Endothelial cell of umbilical vein (primary cell): ENCODE measurements around the gene KNCN.

Experiments
- CTCF ChIP-seq, 2 donors: IDR thresholded peaks; 1 replicate in 1 of 2; 2 replicates in 1 of 2; pipeline ENCODE4 v1.5.1; 2011; ENCODE audit warnings: low read length in 2 of 2, mild to moderate bottlenecking in 2 of 2, moderate library complexity in 2 of 2, control low read depth in 1 of 2, inconsistent platforms in 1 of 2, low read depth in 1 of 2; ENCODE audit not compliant: insufficient read depth in 1 of 2; ENCODE audit errors: extremely low read depth in 1 of 2
- EZH2 ChIP-seq: IDR thresholded peaks from 2 replicates; pipeline ENCODE4 v1.6.1; 2012; ENCODE audit warnings: borderline replicate concordance, low read depth, mild to moderate bottlenecking, moderate library complexity, low read length, inconsistent platforms; ENCODE audit not compliant: severe bottlenecking
- FOS ChIP-seq: IDR thresholded peaks from 2 replicates; pipeline ENCODE4 v1.6.1; 2011; ENCODE audit warnings: mild to moderate bottlenecking, low read length, moderate library complexity, borderline replicate concordance; ENCODE audit not compliant: insufficient read depth
- GATA2 ChIP-seq: IDR thresholded peaks from 2 replicates; pipeline ENCODE4 v1.7.0; 2011; ENCODE audit warnings: low read depth, mild to moderate bottlenecking, moderate library complexity, mixed read lengths, low read length; ENCODE audit not compliant: insufficient read length, insufficient read depth
- JUN ChIP-seq: IDR thresholded peaks from 2 replicates; pipeline ENCODE4 v1.6.1; 2011; ENCODE audit warnings: borderline replicate concordance, low read depth; ENCODE audit not compliant: insufficient read length, insufficient read depth
- MAX ChIP-seq: IDR thresholded peaks from 2 replicates; pipeline ENCODE4 v1.6.1; 2011; ENCODE audit not compliant: insufficient read depth, insufficient read length
- MYC ChIP-seq: IDR thresholded peaks from one replicate; pipeline ENCODE4 v1.6.1; 2011; ENCODE audit warnings: mild to moderate bottlenecking, low read depth, low read length
- POLR2A ChIP-seq: IDR thresholded peaks from 2 replicates; pipeline ENCODE4 v1.6.1; 2012; ENCODE audit warnings: low read depth, mild to moderate bottlenecking, control low read depth, low read length
- POLR2AphosphoS5 ChIP-seq: IDR thresholded peaks from 2 replicates; pipeline ENCODE4 v1.6.1; 2012; ENCODE audit warnings: low read depth, mild to moderate bottlenecking, control low read depth, low read length, moderate library complexity; ENCODE audit not compliant: insufficient read depth

GRCh38 chr1:46594063-46594462, 42.6 kb upstream of the KNCN start:
- TF ChIP-seq CTCF (IDR thresholded peaks at IDR 0.05; ENCODE audit: extremely low read depth in 1 of 2, insufficient read depth in 1 of 2, low read depth in 1 of 2, low read length in 2 of 2) (no peak), EZH2 (no peak), POLR2A (no peak), MAX (no peak), JUN (no peak), POLR2AphosphoS5 (no peak), FOS (no peak), MYC (no peak), GATA2 (no peak)
